Mesothelial cell of epicardium (in vitro differentiated cells): ENCODE results near the gene DUSP18. TPM values are rescaled to one million over a fixed set of nuclear protein-coding genes. Genes with fewer than 3 reads are reported as not detected.
A peak's percentile ranks its signal among the peaks of the same experiment; 100 is the strongest.

Experiments
- DNase-seq, 2 experiments: peaks; one replicate each; pipeline ENCODE4 v3.0.0; 2021; ENCODE audit warnings: low spot score in 2 of 2; ENCODE audit not compliant: unreplicated experiment in 2 of 2
- H3K27ac Mint-ChIP-seq: 2 replicates; pipeline ENCODE4 v1.8.0; 2021; ENCODE audit warnings: mixed read lengths
- H3K27me3 Mint-ChIP-seq: 2 replicates; pipeline ENCODE4 v1.8.0; 2021; ENCODE audit warnings: low read depth, mixed read lengths
- H3K36me3 Mint-ChIP-seq: 2 replicates; pipeline ENCODE4 v1.8.0; 2021; ENCODE audit warnings: mixed read lengths
- H3K4me1 Mint-ChIP-seq: 2 replicates; pipeline ENCODE4 v1.8.0; 2021; ENCODE audit warnings: mixed read lengths
- H3K4me3 Mint-ChIP-seq: 2 replicates; pipeline ENCODE4 v1.8.0; 2021; ENCODE audit warnings: mild to moderate bottlenecking, moderate library complexity, mixed read lengths
- H3K9me3 Mint-ChIP-seq: 2 replicates; pipeline ENCODE4 v1.8.0; 2021; ENCODE audit warnings: mixed read lengths
- total RNA-seq: library from RNA; stranded (reverse); gene quantifications from 3 replicates; pipeline ENCODE4 v1.2.1, GENCODE V29; 2021
- TF ChIP-seq, protein P1 (sequence below): fragments of 200-600 bp; sonication (generic); IDR thresholded peaks from one replicate; pipeline ENCODE4 v1.5.0; 2021; ENCODE audit warnings: antibody characterized with exemption; ENCODE audit not compliant: unreplicated experiment

The DUSP18 gene
- total RNA-seq, 1 donor from 2014 or later = 6.2 TPM

GRCh38 chr22:30702856-30703255 lies 35.2 kb upstream of the DUSP18 start:
- DNase-seq = no peak
- Mint-ChIP-seq H3K4me3 (no peak overlapping the region), H3K9me3 (no peaks in the 10 kb centered on the region), H3K27ac (no peak overlapping the region), H3K27me3 (peaks cover 2% of the 10 kb centered on the region), H3K36me3 (no peaks in the 10 kb centered on the region), H3K4me1 (peaks cover 7% of the 10 kb centered on the region)
- TF ChIP-seq, protein P1, sequence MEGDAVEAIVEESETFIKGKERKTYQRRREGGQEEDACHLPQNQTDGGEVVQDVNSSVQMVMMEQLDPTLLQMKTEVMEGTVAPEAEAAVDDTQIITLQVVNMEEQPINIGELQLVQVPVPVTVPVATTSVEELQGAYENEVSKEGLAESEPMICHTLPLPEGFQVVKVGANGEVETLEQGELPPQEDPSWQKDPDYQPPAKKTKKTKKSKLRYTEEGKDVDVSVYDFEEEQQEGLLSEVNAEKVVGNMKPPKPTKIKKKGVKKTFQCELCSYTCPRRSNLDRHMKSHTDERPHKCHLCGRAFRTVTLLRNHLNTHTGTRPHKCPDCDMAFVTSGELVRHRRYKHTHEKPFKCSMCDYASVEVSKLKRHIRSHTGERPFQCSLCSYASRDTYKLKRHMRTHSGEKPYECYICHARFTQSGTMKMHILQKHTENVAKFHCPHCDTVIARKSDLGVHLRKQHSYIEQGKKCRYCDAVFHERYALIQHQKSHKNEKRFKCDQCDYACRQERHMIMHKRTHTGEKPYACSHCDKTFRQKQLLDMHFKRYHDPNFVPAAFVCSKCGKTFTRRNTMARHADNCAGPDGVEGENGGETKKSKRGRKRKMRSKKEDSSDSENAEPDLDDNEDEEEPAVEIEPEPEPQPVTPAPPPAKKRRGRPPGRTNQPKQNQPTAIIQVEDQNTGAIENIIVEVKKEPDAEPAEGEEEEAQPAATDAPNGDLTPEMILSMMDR = no peak

DNA sequence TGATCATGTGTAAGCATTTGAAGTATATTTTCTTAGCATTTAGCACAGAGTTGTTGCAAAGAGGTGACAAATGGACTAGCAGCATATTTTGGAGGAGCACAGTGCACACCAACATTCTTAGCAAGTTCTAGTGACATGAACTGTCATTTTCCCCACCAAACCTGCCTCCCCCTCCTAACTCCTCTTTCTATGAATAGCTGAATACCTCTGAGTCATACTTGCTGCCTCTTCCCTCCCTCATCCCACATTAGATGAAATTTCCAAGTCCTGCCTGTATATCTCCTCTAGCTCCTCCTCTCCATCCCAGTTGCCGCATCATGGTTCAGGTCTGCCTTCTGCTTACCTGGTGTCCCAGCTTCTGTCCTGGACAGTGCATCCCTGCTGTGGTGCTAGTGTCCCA lies 34.2 kb upstream of the DUSP18 start:
- TF ChIP-seq, protein P1 = no peak
- Mint-ChIP-seq H3K9me3 (no peaks in the 10 kb centered on the region), H3K4me3 (no peak overlapping the region), H3K27me3 (peaks cover 5% of the 10 kb centered on the region), H3K4me1 (peaks cover 7% of the 10 kb centered on the region), H3K27ac (no peak overlapping the region), H3K36me3 (no peaks in the 10 kb centered on the region)
- no peak for DNase-seq

- Mint-ChIP-seq H3K4me1 (peaks cover 27% of the 10 kb centered on the region), H3K36me3 (no peaks in the 10 kb centered on the region), H3K4me3 (no peak overlapping the region), H3K27ac (no peak overlapping the region), H3K9me3 (no peaks in the 10 kb centered on the region), H3K27me3 (peaks cover 10% of the 10 kb centered on the region)
- no peak for DNase-seq
- TF ChIP-seq, protein P1 = no peak
Observed at GRCh38 chr22:30697975-30698374, 30.3 kb upstream of the DUSP18 start.

DNA sequence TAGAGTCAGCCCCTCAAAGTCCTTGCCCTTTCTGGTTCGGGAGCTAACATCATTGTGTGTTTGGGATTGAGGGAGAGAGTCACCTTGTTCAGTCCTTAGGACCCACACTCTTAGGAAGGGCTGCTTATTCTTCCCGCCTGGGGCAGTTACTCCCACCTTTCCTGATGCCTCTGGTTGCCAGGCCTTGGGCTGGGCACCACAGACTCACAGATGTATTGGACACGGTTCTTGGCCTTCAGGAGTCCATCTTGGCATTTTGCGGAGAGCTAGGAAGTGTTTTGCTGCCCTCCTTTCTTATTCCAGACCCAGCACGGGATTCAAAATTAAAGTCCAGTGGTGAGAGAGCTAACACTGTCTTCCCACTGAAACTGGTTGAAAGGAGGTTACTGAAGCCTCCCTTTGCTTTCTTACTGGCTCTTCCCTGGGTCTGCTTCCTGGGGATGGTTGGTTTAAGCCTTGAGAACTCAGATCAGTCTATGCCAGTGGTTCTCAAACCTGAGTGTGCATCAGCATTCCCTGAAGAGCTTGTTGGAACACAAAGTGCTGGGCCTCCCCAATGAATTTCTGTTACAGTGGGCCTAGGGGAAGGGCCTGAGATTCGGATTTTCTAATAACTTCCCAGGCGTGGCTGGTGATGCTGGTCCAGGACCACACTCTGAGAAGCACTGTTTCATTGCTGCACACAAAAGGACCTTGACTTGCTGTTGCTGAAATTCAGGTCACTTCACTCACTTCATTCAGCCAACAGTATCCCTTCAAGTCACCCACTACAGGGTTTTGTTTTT lies 28.4 kb upstream of the DUSP18 start:
- Mint-ChIP-seq H3K4me3 (peak overlapping the region; percentile 69), H3K9me3 (no peaks in the 10 kb centered on the region), H3K27me3 (peaks cover 8% of the 10 kb centered on the region), H3K4me1 (peaks cover 21% of the 10 kb centered on the region), H3K27ac (peak overlapping the region; percentile 71), H3K36me3 (no peaks in the 10 kb centered on the region)
- TF ChIP-seq, protein P1 = no peak
- DNase-seq = no peak

- H3K4me1 Mint-ChIP-seq = peaks cover 21% of the 10 kb centered on the region
- TF ChIP-seq, protein P1 = no peak
- peaks cover 8% of the 10 kb centered on the region for H3K27me3 Mint-ChIP-seq
- H3K9me3 Mint-ChIP-seq = no peaks in the 10 kb centered on the region
- H3K4me3 Mint-ChIP-seq = peak overlapping the region; percentile 69
- H3K36me3 Mint-ChIP-seq = no peaks in the 10 kb centered on the region
- no peak for DNase-seq
- H3K27ac Mint-ChIP-seq = peak overlapping the region; percentile 71
Observed at GRCh38 chr22:30695351-30695851, 27.7 kb upstream of the DUSP18 start.
